NCI-H1436 (cell line): ENCODE results near the gene ZP4.

Experiments
- DNase-seq: peaks from one replicate; lab custom pipeline; 2025; lab: John Stamatoyannopoulos, UW

The ZP4 gene, protein sequence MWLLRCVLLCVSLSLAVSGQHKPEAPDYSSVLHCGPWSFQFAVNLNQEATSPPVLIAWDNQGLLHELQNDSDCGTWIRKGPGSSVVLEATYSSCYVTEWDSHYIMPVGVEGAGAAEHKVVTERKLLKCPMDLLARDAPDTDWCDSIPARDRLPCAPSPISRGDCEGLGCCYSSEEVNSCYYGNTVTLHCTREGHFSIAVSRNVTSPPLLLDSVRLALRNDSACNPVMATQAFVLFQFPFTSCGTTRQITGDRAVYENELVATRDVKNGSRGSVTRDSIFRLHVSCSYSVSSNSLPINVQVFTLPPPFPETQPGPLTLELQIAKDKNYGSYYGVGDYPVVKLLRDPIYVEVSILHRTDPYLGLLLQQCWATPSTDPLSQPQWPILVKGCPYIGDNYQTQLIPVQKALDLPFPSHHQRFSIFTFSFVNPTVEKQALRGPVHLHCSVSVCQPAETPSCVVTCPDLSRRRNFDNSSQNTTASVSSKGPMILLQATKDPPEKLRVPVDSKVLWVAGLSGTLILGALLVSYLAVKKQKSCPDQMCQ

DNA sequence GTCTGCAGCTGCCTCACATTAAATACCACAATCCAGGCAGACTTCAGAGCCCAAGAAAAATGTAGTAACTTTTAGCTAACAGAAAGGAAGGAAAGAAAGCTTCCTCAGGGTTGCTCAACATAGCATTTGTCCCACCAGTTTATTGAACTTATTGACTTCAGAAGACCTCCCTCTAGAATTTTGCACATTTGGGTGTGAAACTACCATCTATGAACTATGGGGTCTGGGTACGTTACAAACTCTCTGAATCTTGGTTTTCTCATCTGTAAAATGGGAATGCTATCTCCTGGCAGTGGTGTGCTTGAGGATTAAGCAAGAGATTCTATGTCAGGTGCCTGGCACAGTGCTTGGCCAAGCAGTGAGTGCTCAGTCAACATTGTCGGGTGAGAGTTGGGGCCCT, at the start of gene ZP4:
ZP4 (minus strand) TSS at position 101 of the 400 bp plus-strand sequence. CDS start 287 bp downstream, outside the sequence.
- DNase-seq: no peak

DNA sequence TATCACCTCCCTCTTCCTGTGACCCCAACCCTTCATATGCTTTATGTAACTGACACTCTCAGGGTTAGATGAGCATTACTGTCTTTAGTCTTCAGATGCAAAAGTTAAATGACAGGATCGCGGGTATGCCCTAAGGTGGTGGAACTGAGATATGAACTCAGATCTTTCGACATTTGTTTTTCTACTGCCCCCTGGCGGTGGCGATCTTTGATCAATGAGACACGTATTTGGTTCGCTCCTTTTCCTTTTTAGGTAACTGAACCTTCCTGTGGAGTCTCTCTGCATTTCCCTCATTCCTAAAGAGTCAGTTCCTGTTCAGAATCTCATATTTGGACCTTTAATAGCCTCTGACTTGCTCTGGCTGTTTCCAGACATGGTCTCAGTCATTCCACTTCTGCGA, 47.8 kb upstream of the ZP4 start:
- DNase-seq: no peak

DNA sequence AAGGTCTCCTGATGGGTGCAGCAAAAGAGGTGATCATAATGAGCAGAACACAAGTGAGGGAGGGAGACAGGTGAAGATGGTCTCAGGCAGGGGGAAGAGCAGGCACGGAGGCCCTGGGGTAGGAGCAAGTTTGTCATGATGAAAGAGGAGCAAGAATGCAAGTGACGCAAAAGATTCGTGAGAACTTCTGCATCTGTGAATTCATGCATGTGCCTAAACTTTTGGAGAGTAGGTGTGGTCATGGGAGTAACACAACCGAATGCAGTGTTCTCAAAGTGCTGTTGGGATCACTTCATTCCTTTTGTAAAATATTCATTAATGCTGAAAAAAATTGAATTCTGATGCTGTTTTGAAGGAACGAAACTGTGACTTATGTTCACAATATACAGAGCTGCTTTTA, 47.3 kb upstream of the ZP4 start:
- no peak for DNase-seq

DNA sequence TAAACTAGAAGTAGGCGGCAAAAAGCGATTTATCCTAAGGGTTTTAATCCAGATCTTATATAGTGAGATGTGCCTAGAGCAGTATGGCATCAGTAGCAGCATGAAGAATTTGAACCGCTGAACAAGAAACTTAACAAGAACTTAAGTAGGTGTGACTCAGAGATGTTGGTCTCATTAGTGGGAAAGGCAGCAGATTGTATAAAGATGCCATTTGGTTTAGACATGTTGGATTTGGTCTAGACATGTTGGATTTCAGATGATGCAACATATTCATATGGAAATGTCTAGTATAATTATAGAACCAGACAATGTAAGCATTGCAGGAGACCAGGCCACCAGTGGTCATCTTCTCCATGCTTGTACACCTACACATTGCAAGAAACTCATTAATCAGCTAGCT, 42.1 kb upstream of the ZP4 start:
- no peak for DNase-seq

DNA sequence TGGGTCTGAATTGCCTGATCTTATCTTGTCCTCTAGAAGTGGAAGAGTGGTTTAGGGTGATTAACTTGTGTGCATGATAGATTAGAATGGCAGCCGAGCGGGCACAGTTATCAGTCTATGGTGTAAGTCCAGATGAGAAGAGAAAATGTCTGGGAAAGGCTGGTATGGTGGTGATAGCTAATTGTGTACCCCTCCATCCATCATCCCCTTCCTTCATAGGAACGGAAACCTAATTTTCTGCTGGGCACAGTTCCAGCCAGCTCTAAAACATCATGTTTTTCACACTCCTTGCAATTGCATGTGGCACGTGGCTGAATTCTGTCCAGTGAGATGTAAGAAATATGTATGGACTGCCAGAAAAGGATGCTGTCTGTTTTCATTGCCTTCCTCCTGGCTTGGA, 40.9 kb upstream of the ZP4 start:
- no peak for DNase-seq

DNA sequence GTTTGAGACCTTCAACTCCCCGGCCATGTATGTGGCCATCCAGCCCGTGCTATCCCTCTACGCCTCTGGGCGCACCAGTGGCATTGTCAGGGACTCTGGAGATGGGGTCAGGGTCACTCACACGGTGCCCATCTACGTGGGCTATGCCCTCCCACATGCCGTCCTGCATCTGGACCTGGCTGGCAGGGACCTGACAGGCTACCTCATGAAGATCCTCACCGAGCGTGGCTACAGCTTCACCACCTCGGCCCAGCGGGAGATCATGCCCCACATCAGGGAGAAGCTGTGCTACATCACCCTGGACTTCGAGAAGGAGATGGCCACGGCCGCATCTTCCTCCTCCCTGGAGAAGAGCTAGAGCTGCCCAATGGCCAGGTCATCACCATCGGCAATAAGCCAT, 36.5 kb upstream of the ZP4 start:
- DNase-seq: no peak

DNA sequence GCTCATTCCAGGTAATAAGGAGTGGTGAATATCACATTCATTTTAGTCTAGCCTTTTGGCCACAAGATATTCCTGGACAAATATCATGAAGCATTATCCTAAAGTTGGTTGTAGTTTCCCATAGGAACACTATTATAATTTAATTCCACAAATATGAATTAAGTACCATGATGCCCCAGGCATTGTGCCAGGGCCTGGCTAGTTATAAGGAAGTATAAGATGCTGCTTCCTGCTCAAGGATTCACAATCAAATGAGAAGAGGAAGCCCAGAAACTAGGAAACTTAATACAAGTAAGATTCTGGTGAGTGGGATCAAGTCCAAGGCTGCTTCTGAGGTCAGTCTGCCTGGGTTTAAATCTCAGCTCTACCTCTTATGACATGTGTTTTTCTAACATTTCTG, 30.6 kb upstream of the ZP4 start:
- no peak for DNase-seq

DNA sequence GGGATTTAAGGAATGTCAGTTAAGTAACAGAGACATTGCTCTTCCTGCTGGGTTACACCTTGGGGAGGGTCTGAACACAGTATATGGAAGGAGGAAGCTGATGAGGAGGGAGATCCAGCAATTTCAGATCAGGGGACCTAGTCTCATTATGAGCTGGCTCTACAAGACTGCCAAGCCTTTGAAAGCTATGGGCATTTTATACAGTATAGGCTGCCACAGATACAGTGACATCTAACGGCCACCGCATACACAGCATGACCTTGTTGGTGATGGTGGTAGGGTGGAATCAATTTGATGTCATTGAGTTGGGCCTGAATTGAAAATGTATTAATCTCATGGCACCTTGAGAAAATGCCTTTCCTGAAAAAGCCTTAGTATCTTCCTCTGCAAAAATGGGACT, 22.6 kb upstream of the ZP4 start:
- no peak for DNase-seq

DNA sequence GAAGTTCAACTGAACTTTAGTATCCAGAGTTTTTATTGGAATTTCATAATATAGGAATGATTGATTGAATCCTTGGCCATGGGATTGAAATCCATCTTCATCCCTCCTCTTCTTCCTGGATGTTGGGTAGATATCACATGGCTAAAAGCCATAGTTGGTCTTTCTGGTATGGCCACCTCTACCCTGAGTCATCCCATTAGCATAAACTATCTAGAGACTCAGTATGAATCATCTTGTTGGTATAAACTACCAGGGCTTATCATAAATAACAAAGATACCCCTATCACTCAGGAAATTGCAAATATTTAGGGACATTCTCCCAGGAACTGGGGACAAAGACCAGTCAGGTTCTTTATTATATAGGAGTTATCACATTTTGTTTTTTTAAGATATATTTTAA, 21.2 kb upstream of the ZP4 start:
- no peak for DNase-seq

DNA sequence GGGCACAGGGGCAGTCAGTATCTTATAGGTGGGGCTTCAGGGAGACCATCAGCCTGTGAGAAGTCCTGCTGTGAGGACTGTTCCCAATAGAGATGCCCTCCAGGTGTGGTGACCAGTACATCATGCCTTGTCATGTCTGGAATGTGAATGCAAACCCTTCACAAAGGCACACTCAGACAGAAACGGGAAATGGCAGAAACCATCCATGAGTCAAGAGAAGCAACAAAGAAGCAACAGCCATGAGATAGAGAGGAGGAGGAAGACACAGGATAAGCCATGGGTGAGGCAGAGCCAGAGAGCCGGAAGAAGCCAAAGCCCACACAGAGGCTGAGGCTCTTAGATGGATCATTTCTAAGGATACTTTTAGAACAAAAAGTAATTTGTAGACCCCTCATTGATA, 20.1 kb upstream of the ZP4 start:
- no peak for DNase-seq

DNA sequence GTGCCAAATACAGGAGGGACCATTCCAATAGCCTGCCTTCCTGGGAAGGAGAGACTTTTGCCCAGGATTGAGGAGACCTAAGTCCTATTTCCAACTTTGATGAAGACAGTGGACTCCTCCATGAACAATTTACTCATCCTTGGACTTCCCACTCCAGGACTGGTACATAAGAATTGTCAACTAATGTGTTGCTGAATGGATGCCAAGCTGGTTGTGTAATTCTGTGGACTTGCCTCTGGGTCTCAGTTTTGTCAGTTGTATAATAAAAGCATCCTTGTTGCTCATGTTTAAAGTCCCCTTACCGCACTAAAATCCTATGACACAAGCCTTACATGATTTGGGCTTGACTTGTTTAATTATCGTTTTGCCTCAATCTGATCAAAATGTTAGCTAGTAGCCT, 13.2 kb upstream of the ZP4 start:
- DNase-seq: no peak

DNA sequence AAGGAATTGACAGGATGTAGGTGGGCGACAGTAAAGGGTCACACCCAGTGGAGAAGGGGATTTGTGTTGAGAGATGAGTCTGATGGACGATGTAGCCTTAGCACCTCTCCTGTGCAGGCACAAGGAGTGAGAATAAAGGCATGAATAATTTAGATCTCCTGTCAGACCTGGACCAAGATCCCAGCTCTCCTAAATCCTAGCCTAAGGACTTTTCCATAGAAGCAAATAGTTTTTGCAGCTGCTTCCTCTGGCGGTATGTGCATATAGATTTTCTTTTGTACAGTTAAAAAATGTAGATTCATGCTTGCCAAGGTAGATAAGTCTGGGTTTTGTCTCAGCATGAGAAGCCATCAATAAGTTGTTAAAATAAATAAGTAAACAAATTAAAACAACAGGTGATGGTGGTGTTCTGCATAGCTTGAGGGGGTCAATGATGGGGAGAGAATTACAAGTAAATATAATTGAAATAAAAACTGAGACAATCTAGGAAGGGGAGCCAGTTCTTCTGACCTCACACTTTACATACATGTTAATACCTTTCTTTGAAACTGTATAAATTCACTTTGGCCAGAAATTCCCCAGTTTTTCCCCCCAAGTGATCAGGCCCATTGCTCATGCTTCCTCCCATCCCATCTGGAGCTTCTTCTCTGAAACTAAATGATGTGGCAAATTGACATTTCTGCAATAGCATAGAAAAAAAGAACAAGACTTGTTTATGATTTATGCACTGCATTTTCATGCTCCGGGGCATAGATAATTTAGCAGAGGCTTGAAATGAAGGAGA, 12.4 kb upstream of the ZP4 start:
- no peak for DNase-seq

DNA sequence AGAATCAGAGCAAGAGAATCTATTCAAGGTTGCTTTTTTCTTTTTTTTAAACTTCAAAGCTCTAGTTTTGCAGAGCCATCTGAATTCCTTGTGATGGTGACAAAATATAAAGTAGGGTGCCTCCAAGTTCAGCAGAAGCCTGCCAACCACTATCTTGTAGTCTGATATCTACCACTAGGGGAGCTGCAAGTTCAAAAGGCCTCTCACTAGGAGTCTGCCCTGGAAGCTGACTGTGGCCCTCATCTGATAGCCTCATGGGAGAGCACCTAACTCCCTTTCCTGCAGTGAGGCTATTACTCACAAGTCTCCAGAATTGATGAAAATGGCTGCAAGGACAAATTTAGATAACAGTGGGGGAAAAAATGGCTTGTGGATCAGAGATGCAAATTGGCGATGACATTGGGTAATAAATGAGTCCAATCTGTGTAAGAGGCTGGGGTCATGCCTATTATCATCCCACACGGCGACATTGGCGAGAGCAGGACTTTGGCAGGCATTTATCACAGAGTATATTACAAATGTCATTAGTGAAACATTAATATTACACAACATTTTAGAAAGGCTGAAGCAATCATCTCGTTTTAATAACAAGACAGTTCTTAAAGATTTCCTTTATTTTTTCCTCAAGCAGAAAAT, 10.7 kb upstream of the ZP4 start:
- peak; percentile 46 for DNase-seq

DNA sequence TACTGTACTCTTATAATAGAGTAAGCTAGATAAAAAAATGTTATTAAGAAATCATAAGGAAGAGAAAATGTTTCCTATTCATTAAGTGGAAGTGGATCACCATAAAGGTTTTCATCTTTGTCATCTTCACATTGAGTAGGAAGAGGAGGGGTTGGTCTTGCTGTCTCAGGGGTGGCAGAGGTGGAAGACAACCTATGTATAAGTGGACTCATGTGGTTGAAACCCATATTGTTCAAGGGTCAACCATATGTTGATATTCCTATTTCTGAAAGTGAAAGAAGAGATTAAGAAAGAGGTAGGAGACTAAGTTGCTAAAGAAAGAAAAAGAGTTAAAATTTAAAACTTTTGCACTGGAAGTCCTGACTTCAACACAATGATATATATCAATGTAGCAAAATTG, 4.9 kb upstream of the ZP4 start:
- no peak for DNase-seq

DNA sequence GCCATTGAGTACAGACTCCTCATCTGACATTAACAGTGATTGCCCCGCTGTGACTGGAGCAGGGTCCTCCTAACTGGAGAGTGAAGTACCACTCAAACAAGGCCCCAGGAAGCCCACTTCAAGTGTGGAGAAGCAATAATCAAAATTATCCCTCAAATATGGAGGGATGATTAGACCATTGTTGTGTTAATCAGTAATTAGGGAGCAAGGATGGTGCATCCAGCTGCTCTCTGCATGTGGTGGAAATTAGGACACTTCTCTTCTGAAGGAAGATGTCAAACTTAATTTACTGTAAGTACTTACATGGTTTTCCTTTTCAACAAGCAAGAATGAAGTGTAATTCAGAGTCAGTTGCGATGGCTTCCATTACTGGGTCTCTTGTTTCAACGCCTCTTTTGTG, 3.4 kb upstream of the ZP4 start:
- peak; percentile 94 for DNase-seq

DNA sequence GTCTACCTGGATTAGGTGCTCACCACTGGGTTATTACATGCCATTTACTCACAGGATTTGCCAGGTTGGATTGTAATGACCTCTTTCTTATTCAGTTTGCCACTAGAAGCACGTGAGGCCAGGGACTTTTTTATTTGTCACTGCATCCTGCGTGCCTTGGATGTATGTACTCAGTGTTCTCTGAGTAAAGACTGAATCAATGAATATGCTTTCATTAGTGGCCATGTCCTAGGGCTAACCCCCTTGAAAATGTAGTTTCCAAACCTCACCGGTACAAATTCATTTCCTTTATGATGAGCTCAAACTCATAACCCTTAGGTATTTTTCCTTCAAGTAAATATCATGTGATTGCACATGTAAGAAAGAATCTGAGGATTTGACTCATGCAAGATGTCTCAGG, 1.3 kb upstream of the ZP4 start:
- DNase-seq: no peak

DNA sequence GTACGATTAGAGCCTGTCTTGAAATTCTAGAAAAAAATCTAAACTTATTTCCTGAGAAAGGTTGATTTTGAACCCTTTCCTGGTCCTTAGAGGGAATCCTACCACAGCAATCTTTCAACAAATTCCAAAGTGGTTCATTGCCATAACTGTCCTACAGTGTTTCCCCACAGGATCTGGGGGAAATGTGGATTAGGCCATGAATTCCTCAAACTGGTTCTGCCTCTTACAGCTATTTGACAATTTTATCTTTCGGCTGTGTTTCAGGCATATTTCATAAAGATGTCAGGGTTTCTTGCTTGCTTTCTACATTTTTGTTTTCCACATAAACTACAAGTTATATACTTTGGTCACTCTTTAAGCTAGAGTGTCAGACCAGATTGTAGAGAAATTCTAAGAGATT, 544 bp upstream of the ZP4 start:
- DNase-seq: no peak

DNA sequence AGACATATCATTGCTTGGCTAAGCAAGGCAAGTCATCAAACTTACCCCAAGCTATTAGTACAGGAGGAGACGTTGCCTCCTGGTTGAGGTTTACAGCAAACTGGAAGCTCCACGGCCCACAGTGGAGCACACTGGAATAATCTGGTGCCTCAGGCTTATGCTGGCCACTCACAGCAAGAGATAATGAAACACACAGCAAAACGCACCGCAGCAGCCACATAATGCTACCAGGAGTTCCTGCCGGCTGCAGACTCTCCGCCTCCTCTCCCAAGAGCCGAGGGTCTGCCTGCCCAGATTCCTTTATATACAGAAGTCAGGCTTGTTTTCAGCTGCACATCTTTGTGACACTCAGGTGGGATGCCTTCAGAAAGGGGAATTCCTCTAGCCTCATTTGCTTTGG, 306 bp downstream of the ZP4 start:
- no peak for DNase-seq

DNA sequence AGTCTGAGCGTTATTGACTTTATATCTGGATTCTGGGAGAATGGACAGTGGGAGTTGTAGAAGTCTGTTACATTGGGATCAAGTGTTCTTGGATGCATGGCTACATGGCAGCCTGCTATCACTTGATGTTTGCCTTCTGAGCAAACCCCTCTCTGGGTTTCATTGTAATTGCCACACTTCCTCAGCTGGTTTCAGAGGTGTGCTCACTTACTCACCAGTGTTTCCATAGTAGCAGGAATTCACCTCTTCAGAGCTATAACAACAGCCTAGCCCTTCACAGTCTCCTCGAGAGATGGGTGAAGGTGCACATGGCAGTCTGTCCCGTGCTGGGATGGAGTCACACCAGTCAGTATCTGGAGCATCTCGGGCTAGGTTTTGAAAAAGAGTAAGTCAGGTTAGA, 2.6 kb downstream of the ZP4 start:
- no peak for DNase-seq

DNA sequence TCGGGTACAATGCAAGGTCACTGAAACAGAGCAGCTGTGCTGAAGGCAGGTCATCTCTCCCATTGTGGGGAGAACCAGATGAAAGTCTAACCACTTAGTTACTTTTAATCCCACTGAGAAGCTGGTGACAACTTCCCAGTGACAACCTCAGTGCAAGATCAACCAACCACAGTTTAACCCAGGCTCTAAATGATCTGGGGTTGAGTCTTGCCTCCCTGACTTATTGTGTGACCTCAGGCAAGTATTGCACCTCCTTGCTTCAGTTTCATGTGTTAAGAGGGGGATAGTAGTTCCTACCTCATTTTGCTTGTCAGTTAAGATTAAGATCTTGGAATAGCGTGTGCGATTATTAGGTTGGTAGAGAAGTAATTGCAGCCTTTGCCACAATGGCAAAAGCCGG, 3.2 kb downstream of the ZP4 start:
- no peak for DNase-seq

DNA sequence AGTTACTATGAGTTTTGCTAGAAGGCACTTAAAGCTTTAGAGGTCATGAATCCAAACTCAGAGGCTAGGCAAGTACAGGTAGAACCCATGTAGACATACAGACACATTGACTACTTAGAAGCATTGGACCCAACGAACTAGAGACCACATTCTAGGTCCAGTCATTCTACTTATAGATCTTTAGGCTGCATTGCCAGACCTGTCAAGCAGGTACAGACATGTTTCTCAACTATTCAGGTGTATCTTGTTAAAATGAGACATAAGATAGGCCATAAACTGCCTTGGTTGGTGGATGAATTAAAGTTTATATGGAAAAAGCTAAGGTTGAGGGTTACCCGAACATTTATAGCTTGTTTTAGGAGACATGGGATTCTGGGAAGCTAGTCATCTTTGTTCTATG, 6.5 kb downstream of the ZP4 start:
- no peak for DNase-seq

DNA sequence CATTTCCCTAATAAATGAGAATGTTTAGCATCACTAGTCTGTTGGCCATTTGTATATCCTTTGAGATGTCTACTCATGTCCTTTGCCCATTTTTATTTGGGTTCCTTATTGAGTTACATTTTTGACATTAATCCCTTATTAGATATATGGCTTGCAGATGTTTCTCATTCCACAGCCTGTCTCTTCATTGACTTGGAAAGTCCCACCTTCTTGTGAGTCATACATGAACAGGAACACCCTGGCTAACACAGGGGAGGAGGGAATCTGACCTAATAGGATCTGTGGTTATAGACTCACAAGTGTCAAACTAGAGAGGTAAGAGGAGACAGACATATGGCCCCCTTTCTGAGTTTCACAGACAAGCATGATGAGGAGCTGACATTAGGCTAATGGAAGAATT, 11.5 kb downstream of the ZP4 start:
- no peak for DNase-seq

DNA sequence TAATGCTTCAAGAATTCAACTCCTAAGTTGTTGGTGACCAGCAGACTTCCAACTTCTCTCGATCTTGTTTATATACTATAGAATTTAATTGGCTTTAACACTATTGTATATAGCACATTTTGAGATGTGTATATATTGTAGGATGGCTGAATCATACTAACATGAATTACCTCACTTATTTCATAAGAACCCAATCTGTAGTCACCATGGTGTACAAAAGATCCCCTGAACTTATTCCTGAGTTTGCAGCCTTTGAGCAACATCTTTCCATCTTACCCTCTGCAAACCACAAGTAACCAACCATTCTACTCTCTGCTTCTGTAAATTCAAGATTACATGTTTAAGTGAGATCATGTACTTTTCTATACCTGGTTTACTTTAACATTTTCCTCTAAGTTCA, 12.3 kb downstream of the ZP4 start:
- DNase-seq: no peak
